Stimulated activated CD4-positive, alpha-beta T cell treated with anti-CD3 and anti-CD28 coated beads, Interleukin-12 subunit alpha, Interleukin-12 subunit beta, amount 100 ng/mL, for 4 hours (primary cell): ENCODE results near the gene ELOB.

Source experiments
- DNase-seq: peaks from one replicate; pipeline ENCODE4 v3.0.0-alpha.2; 2020

ELOB gene

DNA sequence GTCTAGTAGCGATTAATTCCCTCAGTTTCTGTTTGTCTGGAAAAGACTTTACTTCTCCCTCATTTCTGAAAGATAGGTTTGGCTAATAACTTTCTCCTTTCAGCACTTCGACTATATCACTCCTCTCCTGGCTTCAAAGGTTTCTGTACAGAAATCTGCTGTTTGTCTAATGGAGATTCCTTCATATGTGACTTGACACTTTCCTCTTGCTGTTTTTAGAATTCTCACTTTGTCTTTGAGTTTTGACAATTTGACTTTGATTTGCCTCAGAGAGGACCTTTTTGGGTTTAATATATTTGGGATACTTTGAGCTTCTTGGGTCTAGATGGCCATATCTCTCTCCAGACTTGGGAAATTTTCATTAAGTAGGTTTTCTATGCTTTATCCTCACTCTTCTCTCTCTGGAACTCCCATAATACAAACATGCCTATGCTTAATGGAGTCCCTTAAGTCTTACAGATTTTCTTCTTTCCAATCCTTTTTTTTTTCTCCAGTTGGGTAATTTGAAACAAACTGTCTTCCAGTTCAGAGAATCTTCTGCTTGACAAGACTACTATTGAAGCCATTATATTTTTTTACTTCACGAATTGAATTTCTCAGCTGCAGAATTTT lies 32.2 kb upstream of the ELOB start:
- DNase-seq = no peak

DNA sequence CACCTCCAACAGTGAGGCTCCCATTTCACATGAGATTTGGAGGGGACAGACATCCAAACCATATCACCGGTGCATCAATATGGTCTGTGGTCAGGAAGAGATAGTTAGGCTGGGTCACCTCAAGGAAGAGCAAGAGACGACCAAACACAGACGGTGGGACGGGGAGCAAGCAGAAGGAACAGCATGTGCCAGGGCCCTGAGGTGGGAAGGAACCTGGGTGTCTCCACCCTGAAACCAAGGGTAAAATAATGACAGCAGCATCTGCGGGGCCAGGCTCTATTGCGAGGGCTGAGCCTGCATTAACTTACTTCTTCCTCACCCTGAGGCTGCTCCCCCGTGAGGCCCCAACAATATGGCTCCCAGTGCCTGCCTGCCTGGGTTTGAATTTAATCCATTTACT lies 31.1 kb upstream of the ELOB start:
- no peak for DNase-seq

DNA sequence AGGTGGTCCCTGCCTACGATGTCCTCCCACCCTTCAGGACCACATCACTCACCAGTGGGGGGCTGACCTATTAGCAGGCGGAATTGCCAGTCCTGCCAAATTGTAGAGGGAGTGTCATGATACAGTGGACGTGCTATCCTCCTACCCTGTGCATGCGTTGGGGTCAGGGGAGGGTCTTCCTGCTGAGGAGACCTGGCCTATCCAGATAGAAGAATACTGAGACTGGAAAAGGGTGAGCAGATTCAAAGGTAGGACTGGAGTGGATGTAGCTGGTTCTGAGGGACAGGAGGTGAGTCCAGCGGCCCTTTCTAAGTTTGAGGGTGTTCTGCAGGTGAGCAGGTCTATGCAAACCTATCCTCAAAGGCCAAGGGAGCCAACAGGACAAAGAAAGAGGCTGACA lies 29.2 kb upstream of the ELOB start:
- DNase-seq = no peak

- no peak for DNase-seq
These were observed 27.6 kb upstream of the ELOB start for GRCh38 chr16:2804728-2805127.

DNA sequence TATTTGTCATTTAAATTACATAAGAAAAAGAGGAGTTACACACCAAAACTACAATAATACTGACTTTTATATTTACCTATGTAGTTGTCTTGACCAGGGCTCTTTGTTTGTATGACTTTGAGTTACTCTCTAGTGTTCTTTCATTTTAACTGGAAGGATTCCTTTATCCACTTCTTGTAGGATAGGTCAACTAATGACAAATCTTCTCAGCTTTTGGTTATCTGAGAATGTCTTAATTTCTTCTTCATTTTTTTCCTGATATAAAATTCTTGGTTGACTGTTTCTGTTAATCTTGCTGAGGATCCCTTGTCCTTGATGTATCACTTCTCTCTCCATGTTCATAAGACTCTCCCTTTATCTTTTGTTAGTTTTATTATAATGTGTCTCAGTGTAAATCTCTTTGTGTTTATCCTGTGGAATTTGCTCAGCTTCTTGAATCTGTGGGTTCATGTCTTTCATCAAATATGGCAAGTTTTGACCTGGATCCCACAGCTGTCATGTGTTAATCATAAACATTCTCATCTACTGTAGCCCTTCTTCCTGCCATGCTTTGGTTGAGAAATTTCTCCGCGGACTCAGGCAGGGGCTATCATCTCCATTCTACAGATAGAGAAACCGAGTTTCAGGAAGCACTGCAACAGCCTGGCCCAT lies 26.6 kb upstream of the ELOB start:
- DNase-seq = no peak

- DNase-seq = no peak
These were observed 22.8 kb upstream of the ELOB start for GRCh38 chr16:2799859-2800226.

- DNase-seq = no peak
These were observed 22.3 kb upstream of the ELOB start for GRCh38 chr16:2799205-2799858.

DNA sequence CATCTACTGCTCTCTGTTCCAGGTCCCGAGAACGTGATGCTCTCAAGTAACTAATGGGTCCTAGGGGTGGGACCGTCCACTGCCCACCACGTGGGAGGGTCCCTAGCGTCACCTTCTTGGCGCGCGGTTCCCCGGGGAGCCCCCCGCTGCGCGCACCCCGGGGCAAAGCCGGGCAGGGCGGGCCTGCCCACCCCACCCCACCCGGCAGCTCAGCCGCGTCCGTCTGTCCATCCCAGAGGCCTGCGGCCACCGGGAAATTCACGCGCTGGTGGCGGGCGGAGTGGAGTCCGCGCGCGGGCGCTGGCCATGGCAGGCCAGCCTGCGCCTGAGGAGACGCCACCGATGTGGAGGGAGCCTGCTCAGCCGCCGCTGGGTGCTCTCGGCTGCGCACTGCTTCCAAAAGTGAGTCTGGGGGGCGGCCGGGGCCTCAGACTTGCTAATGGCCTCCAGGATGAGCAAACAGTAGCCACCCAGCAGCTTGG lies 21.7 kb upstream of the ELOB start:
- no peak for DNase-seq

DNA sequence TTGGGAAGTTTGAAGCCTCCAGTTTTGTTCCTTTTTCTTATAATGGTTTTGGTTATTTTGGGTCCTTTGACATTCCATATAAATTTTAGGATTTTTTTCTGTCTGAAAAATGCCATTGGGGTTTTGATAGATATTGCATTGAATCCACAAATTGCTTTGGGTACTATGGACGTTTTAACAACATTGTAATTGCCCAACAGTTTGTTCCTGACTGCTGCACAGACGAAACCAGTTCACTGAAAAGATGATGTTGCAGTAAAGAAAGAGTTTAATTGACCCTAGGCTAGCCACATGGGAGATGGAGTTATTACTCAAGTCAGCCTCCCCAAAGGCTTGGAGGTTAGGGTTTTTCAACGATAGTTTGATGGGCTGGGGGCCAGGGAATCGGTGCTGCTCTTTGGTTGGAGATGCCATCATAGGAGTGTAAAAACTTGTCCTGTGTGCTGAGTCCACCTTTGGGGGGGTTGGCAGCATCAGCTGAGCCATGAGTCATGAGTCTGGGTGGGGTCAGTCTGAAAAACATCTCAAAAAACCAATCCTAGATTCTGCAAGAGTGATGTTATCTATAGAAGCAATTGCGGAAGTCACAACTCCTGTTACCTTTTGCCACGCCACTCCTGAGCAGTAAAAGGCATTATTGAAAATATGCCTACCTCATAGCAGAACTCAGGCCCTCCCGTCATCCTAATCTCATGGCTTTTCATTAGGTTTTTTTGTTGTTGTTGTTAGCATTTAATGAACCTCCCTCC lies 18.5 kb upstream of the ELOB start:
- DNase-seq = no peak

- DNase-seq = no peak
These were observed 15.9 kb upstream of the ELOB start for GRCh38 chr16:2792940-2793339.

DNA sequence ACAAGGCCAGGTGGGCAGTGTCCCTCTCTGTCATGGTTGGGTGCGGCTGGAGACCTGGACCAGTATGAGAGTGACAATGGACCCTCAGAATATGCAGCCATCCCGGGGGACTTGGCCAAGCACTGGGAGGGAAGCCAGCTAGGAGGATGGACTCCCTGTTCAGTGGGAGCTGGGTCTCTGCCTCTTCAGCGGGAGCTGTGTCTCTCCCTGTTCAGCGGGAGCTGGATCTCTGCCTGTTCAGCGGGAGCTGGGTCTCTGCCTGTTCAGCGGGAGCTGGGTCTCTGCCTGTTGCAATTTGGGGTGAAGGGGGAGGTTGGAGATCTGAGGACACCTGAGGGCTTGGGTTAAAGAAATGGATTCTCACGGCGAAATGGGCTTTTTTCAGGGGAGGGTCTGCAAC lies 14.1 kb upstream of the ELOB start:
- no peak for DNase-seq

- DNase-seq = no peak
These were observed 13.6 kb upstream of the ELOB start for GRCh38 chr16:2790631-2791030.

DNA sequence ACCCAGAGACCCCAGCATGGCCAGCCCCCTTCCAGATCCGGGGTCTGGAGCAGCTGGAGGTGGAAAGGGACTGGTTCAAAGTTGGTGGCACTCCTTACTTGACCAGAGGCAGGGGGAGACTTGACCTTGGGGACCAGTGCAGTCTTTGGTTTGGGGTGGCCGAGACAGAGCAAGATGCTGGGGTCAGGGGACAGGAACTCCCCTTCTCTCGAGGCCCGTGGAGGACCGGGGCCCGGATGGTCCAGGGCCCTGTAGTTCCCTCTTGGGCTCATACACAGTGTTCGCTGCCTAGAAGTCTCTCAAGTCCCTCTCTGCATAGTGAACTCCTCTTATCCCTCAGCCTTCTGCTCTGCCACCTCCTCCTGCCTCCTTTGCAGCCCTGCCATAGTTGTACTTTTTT lies 10.9 kb upstream of the ELOB start:
- no peak for DNase-seq

- no peak for DNase-seq
These were observed 10.3 kb upstream of the ELOB start, which contains the start of gene PRSS33 for GRCh38 chr16:2787406-2787805. TSS of gene PRSS33 (minus strand) at chr16:2787560. CDS start at chr16:2786547, 1,013 bp downstream.

GRCh38 chr16:2786826-2787151 lies 9.7 kb upstream of the ELOB start:
- no peak for DNase-seq

DNA sequence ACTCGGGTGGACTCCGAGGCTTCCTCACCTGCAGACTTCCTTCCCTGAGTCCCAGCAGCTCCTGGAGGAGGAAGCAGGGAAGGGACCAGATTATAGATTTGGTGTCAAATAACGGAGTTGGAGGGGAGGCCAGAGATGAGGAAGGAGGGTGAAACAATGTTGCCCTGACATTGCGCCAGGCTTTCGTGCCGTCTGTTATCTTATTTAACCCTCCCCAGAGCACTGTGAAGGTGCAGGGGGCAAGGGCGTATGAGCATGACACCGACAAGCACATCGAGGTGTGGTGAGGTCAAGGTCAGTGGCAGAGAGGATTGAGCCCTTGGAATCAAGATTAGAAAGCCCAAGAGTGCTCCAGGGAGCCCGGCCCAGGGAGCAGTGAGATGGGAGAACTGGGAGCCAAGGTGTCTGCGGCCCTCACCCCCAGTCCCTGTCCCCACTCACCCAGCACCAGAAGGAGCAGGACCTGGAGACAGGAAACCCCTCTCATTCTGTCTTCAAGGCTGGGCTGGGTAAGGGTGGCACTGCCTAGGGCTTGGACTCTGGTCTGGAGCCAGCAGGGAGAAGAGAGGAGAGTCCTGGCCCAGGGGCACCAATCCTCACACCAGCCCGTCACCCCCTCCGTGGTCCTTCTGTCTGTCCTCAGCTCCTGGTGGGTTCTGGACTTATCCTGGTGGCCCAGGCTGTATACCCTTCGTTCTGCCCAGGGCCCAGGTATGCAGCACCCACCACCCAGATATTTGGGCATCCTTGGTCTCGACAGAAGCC lies 9.2 kb upstream of the ELOB start:
- no peak for DNase-seq

GRCh38 chr16:2785101-2785991 lies 8.3 kb upstream of the ELOB start:
- peak; percentile 42 for DNase-seq

GRCh38 chr16:2784358-2785100 lies 7.4 kb upstream of the ELOB start:
- no peak for DNase-seq

DNA sequence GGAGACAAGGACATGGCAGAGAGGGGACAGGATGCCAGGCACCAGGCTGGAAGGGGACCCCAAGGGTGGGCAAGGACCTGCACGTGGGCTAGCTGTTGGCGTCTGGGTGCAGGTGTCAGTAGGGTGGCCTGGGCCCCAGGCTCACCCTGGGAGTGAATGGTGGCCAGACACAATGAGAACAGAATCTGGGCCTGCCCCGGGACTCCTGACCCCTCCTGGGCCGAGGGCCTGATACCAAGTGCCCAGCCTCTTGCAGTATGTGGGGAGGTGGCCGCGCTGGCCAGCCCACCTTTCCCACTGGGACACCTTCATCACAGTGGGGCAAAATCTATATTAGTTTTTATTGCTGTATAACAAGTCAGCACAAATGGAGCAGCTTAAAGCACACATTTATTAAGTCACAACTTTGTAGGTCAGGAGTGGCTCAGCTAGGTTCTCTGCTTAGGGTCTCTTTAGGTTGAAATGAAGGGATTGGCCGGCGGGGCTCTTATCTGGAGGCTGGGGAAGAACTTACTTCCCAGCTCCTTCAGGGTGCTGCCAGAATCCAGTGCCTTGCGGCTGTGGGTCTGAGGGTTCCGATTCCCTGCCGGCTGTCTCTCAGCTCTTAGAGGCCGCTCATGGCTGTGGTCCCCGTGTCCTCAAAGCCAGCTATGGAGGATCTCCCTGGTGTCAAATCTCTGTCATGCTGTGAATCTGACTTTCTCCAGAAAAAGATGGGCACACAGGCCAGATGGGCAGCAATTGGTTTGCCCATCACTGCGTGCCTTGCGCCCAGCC lies 6.7 kb upstream of the ELOB start:
- no peak for DNase-seq

GRCh38 chr16:2782583-2783351 lies 5.7 kb upstream of the ELOB start:
- DNase-seq = no peak
